Right cardiac atrium (tissue), 5 donors: Measurements from ENCODE around the gene NF2. TPM values are rescaled to one million over a fixed set of nuclear protein-coding genes. Genes with fewer than 3 reads are reported as not detected.

Source experiments
- ATAC-seq, 2 donors: fragments of 200-7000 bp; cut with Tn5 transposase; one replicate each; pipeline versions ENCODE4 v1.8.0 to v1.9.1; 2020; ENCODE audit warnings: moderate library complexity in 2 of 2, mild to moderate bottlenecking in 1 of 2
- DNase-seq, 3 donors: peaks; one replicate each; pipeline ENCODE4 v3.0.0-alpha.2; 2020
- H3K27ac ChIP-seq: one replicate; pipeline ENCODE4 v1.5.1; 2013; ENCODE audit warnings: mild to moderate bottlenecking, low read length, control low read depth, moderate library complexity
- H3K27me3 ChIP-seq: one replicate; pipeline ENCODE4 v1.6.1; 2013; ENCODE audit not compliant: control insufficient read depth, insufficient read depth
- H3K4me1 ChIP-seq: one replicate; pipeline ENCODE4 v1.6.1; 2013; ENCODE audit warnings: low read length; ENCODE audit not compliant: control insufficient read depth, insufficient read depth
- H3K4me3 ChIP-seq: one replicate; pipeline ENCODE4 v1.5.1; 2013; ENCODE audit warnings: low read length, control low read depth
- H3K9me3 ChIP-seq: one replicate; pipeline ENCODE4 v1.6.1; 2013; ENCODE audit warnings: low read length; ENCODE audit not compliant: control insufficient read depth
- WGBS: extraction: QIAGEN DNeasy Blood & Tissue Kit; methylation state at CpG from one replicate; pipeline ENCODE4 v1.1.7; 2013; 5-methylcytosine and 5-hydroxymethylcytosine counted together
- intact Hi-C, 4 donors: fragments of 100-400 bp; cut with DNase I; formaldehyde crosslinking; loops; one replicate each; pipeline versions ENCODE4 v1.11.0 to v1.14.0; 2022 to 2023
- polyA plus RNA-seq: library from polyadenylated mRNA; stranded (reverse); fragments of 200-250 nt; gene quantifications from one replicate; pipeline ENCODE4 v1.2.3, GENCODE V29; 2013
- total RNA-seq, 4 donors: library from RNA; stranded (reverse); fragmentation: NEBNext Ultra II Directional; extraction: Animal tissue kit (Norgen Biotek cat#: 25700); gene quantifications; one replicate each; pipeline ENCODE4 v1.2.1, GENCODE V29; 2021
- donor health status: healthy with polysubstance abuse.
- donor health status: DM: no; HTN: yes; CAD: no.
- donor health status: DM: no; HTN: no; CAD: no.
- donor health status: DM: no; HTN: yes; CAD: no; lungs with severe emphysema.
- donor health status: DM: yes; HTN: yes; CAD: no.

Gene NF2
- total and polyA plus RNA-seq, 5 donors, result 23.4 to 53.9 (median 49.0) TPM

GRCh38 chr22:29633514-29634312, 30.3 kb downstream of the NF2 start:
- Histone ChIP-seq H3K27me3 (no peaks in the 10 kb centered on the region), H3K27ac (no peak overlapping the region), H3K4me3 (no peak overlapping the region), H3K9me3 (no peaks in the 10 kb centered on the region), H3K4me1 (peaks cover 9% of the 10 kb centered on the region)
- intact Hi-C loops, result loop anchor here in 3 of 4 donors (10.0 kb wide), 2 partner anchors 371 to 451 kb away; partner anchors contain the start of gene HORMAD2 (in 3 of the 3)
- 70% methylated on average over 6 of the region's 6 CpGs for WGBS
- ATAC-seq (no peak), DNase-seq (no peak)

- 65% methylated on average over 2 of the region's 2 CpGs for WGBS
- ATAC-seq (no peak), DNase-seq (no peak)
- H3K27ac ChIP-seq, result no peak overlapping the region
- H3K4me1 ChIP-seq, result peaks cover 9% of the 10 kb centered on the region
- H3K4me3 ChIP-seq, result no peak overlapping the region
- intact Hi-C loops, result loop anchor here in 3 of 4 donors (10.0 kb wide), 2 partner anchors 370 to 450 kb away; partner anchors contain the start of gene HORMAD2 (in 3 of the 3)
- no peaks in the 10 kb centered on the region for H3K9me3 ChIP-seq
- H3K27me3 ChIP-seq, result no peaks in the 10 kb centered on the region
Measured at GRCh38 chr22:29634847-29635246, 31.4 kb downstream of the NF2 start.

GRCh38 chr22:29635734-29636357, 32.4 kb downstream of the NF2 start:
- WGBS, result 37% methylated on average over 3 of the region's 3 CpGs
- Histone ChIP-seq H3K27me3 (no peaks in the 10 kb centered on the region), H3K27ac (no peak overlapping the region), H3K9me3 (no peaks in the 10 kb centered on the region), H3K4me1 (peaks cover 6% of the 10 kb centered on the region), H3K4me3 (no peak overlapping the region)
- ATAC-seq (peak; percentile 44 to 56), DNase-seq (no peak)
- intact Hi-C loops, result loop anchor here in 3 of 4 donors (10.0 kb wide), 2 partner anchors 369 to 449 kb away; partner anchors contain the start of gene HORMAD2 (in 3 of the 3)

- WGBS, result 82% methylated on average over 7 of the region's 7 CpGs
- Histone ChIP-seq H3K4me3 (no peak overlapping the region), H3K27ac (no peak overlapping the region), H3K27me3 (no peaks in the 10 kb centered on the region), H3K4me1 (peaks cover 6% of the 10 kb centered on the region), H3K9me3 (no peaks in the 10 kb centered on the region)
- ATAC-seq, result no peak
- intact Hi-C loops, result loop anchor here in 3 of 4 donors (10.0 kb wide), 2 partner anchors 368 to 448 kb away; partner anchors contain the start of gene HORMAD2 (in 3 of the 3)
- no peak for DNase-seq
Measured at GRCh38 chr22:29636751-29637150, 33.3 kb downstream of the NF2 start.

GRCh38 chr22:29637181-29637580, 33.7 kb downstream of the NF2 start:
- Histone ChIP-seq H3K27me3 (no peaks in the 10 kb centered on the region), H3K4me3 (no peak overlapping the region), H3K9me3 (no peaks in the 10 kb centered on the region), H3K27ac (no peak overlapping the region), H3K4me1 (peaks cover 4% of the 10 kb centered on the region)
- WGBS, result 95% methylated on average over 1 of the region's 1 CpG
- no peak for ATAC-seq
- no peak for DNase-seq
- intact Hi-C loops, result loop anchor here in 3 of 4 donors (10.0 kb wide), 2 partner anchors 368 to 448 kb away; partner anchors contain the start of gene HORMAD2 (in 3 of the 3)

GRCh38 chr22:29638678-29639077, 35.2 kb downstream of the NF2 start:
- H3K27me3 ChIP-seq, result no peaks in the 10 kb centered on the region
- no peak overlapping the region for H3K4me3 ChIP-seq
- ATAC-seq, result no peak
- no peaks in the 10 kb centered on the region for H3K9me3 ChIP-seq
- DNase-seq, result no peak
- intact Hi-C loops, result loop anchor here in 3 of 4 donors (10.0 kb wide), 2 partner anchors 366 to 446 kb away; partner anchors contain the start of gene HORMAD2 (in 3 of the 3)
- no peak overlapping the region for H3K27ac ChIP-seq
- WGBS, result 89% methylated on average over 1 of the region's 1 CpG
- no peaks in the 10 kb centered on the region for H3K4me1 ChIP-seq

GRCh38 chr22:29639096-29639495, 35.7 kb downstream of the NF2 start:
- H3K9me3 ChIP-seq, result no peaks in the 10 kb centered on the region
- H3K27ac ChIP-seq, result no peak overlapping the region
- no peak overlapping the region for H3K4me3 ChIP-seq
- DNase-seq (no peak), ATAC-seq (no peak)
- intact Hi-C loops, result loop anchor here in 3 of 4 donors (10.0 kb wide), 2 partner anchors 366 to 446 kb away; partner anchors contain the start of gene HORMAD2 (in 3 of the 3)
- no peaks in the 10 kb centered on the region for H3K4me1 ChIP-seq
- H3K27me3 ChIP-seq, result no peaks in the 10 kb centered on the region

- Histone ChIP-seq H3K27ac (no peak overlapping the region), H3K27me3 (no peaks in the 10 kb centered on the region), H3K9me3 (no peaks in the 10 kb centered on the region), H3K4me3 (no peak overlapping the region), H3K4me1 (no peaks in the 10 kb centered on the region)
- 82% methylated on average over 8 of the region's 8 CpGs for WGBS
- ATAC-seq (no peak), DNase-seq (no peak)
- intact Hi-C loops, result no loop called here
Measured at GRCh38 chr22:29641042-29641699, 37.7 kb downstream of the NF2 start.

GRCh38 chr22:29641700-29642330, 38.4 kb downstream of the NF2 start:
- WGBS, result 90% methylated on average over 10 of the region's 10 CpGs
- Histone ChIP-seq H3K9me3 (no peaks in the 10 kb centered on the region), H3K4me3 (no peak overlapping the region), H3K4me1 (no peaks in the 10 kb centered on the region), H3K27ac (no peak overlapping the region), H3K27me3 (no peaks in the 10 kb centered on the region)
- DNase-seq (no peak), ATAC-seq (no peak)
- intact Hi-C loops, result no loop called here

GRCh38 chr22:29642694-29643093, 39.3 kb downstream of the NF2 start:
- H3K4me3 ChIP-seq, result no peak overlapping the region
- no peak overlapping the region for H3K27ac ChIP-seq
- no peaks in the 10 kb centered on the region for H3K4me1 ChIP-seq
- 86% methylated on average over 4 of the region's 4 CpGs for WGBS
- intact Hi-C loops, result no loop called here
- H3K9me3 ChIP-seq, result no peaks in the 10 kb centered on the region
- DNase-seq (no peak), ATAC-seq (no peak)
- no peaks in the 10 kb centered on the region for H3K27me3 ChIP-seq
